ENCODE measurements around the gene GATAD2B.
"Not testable (repeated sequence)": the region's sequence is repeated elsewhere in the genome, so short reads cannot be mapped to it uniquely, and the experiment has no call there.

The GATAD2B gene

DNA sequence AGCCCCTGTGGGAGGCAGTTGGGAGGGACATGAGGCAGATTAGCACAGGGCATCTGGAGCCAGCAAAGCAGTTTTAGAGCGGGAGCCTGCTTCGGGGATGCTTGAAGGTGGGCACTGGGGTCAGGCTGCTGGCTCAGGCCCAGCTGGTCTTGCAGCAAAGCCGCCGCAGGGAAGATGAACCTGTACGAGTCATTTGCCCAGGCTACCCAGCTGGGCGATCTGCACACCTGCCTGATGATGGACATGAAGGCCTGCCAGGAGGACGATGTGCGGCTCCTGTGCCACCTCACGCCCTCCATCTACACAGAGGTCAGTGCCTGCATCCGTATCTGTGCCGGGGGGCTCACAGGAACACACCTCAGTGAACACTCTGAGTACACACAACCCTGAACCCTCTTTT is 155.3 kb downstream of the GATAD2B start:
- H2BK120ac ChIP-seq (ENCODE audit: low read depth, low read length): no peak overlapping the region
- no peak overlapping the region for H2BK5ac ChIP-seq (ENCODE audit: low read length)
- H2AK5ac ChIP-seq (ENCODE audit: low read length): no peak overlapping the region
- no peak overlapping the region for H3K9ac ChIP-seq (ENCODE audit: low read length)
- no peak for DNase-seq
- peaks cover 33% of the 10 kb centered on the region for H3K36me3 ChIP-seq (ENCODE audit: control insufficient read depth, insufficient read depth, low read length)
- H3K4me3 ChIP-seq (ENCODE audit: low read length): no peak overlapping the region
- H3K79me2 ChIP-seq (ENCODE audit: control insufficient read depth, insufficient read depth, low read length): no peaks in the 10 kb centered on the region
- no peak overlapping the region for H2BK15ac ChIP-seq (replicated peaks; ENCODE audit: low read depth)
- no peaks in the 10 kb centered on the region for H3K27me3 ChIP-seq (ENCODE audit: insufficient read depth, low read length, poor library complexity)
- H3K4me1 ChIP-seq (ENCODE audit: control insufficient read depth, low read depth, low read length): no peaks in the 10 kb centered on the region
- no peaks in the 10 kb centered on the region for H3K79me1 ChIP-seq (ENCODE audit: low read length)
- H4K8ac ChIP-seq (ENCODE audit: low read depth, low read length): no peak overlapping the region
- H3K4me2 ChIP-seq (ENCODE audit: low read length): no peak overlapping the region
- H3K18ac ChIP-seq (ENCODE audit: low read length): no peak overlapping the region
- no CpG with 5 or more reads among the region's 11 CpGs for WGBS (ENCODE audit: extremely low coverage, insufficient coverage, low lambda C conversion rate)
- H3K56ac ChIP-seq (ENCODE audit: low read length): no peak overlapping the region
- H3K27ac ChIP-seq (ENCODE audit: low read depth, low read length): no peak overlapping the region
- no peak overlapping the region for H3K23ac ChIP-seq (ENCODE audit: low read length)
- H4K5ac ChIP-seq (ENCODE audit: low read length): no peak overlapping the region
- no peak overlapping the region for H3K4ac ChIP-seq (ENCODE audit: low read depth, low read length)

DNA sequence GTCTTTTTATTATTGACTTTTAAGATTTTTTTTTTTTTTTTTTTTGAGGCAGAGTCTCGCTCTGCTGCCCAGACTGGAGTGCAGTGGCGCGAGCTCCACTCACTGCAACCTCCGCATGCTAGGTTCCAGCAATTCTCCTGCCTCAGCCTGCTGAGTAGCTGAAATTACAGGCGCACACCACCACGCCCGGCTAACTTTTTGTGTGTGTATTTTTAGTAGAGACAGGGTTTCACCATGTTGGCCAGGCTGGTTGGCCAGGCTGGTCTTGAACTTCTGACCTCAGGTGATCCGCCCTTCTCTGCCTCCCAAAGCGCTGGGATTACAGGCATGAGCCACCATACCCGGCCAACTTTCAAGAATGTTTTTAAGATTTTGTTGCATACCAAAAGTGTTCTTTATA is 156.1 kb downstream of the GATAD2B start:
- H3K36me3 ChIP-seq (ENCODE audit: control insufficient read depth, insufficient read depth, low read length): peaks cover 29% of the 10 kb centered on the region

DNA sequence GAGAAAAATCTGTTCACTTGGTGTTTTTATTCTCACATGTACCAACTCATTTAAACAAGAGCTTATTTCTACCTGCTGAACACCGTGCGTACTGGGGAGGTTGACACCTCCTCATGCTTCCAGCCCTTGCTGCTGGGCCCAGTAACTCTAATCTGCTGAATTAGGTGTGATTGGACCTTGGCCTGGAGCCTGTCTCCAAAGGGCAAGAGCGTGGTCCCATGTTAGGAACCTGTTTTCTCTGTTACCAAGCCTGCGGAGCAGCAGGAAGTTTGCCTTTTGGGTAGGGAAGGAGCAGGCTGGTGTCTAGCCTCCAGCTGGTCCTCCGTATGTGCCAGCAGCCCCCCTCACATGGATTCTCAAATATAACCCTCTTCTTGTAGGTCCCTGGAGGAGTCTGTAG is 158.5 kb downstream of the GATAD2B start:
- Histone ChIP-seq H3K36me3 (ENCODE audit: control insufficient read depth, insufficient read depth, low read length) (peaks cover 26% of the 10 kb centered on the region), H3K27me3 (ENCODE audit: insufficient read depth, low read length, poor library complexity) (no peaks in the 10 kb centered on the region), H3K4me2 (ENCODE audit: low read length) (no peak overlapping the region), H3K79me2 (ENCODE audit: control insufficient read depth, insufficient read depth, low read length) (no peaks in the 10 kb centered on the region), H3K4me3 (ENCODE audit: low read length) (no peak overlapping the region), H3K4me1 (ENCODE audit: control insufficient read depth, low read depth, low read length) (no peaks in the 10 kb centered on the region), H4K8ac (ENCODE audit: low read depth, low read length) (no peak overlapping the region), H3K18ac (ENCODE audit: low read length) (no peak overlapping the region), H2BK120ac (ENCODE audit: low read depth, low read length) (no peak overlapping the region), H4K5ac (ENCODE audit: low read length) (no peak overlapping the region), H3K79me1 (ENCODE audit: low read length) (no peaks in the 10 kb centered on the region), H3K56ac (ENCODE audit: low read length) (no peak overlapping the region), H3K9ac (ENCODE audit: low read length) (no peak overlapping the region), H3K27ac (ENCODE audit: low read depth, low read length) (no peak overlapping the region), H2BK15ac (replicated peaks; ENCODE audit: low read depth) (no peak overlapping the region), H3K4ac (ENCODE audit: low read depth, low read length) (no peak overlapping the region), H3K23ac (ENCODE audit: low read length) (no peak overlapping the region), H2BK5ac (ENCODE audit: low read length) (no peak overlapping the region), H2AK5ac (ENCODE audit: low read length) (no peak overlapping the region)
- WGBS (ENCODE audit: extremely low coverage, insufficient coverage, low lambda C conversion rate): no CpG with 5 or more reads among the region's 5 CpGs
- DNase-seq: no peak

More for the DNA sequence above, 156.1 kb downstream of the GATAD2B start:
- not testable (repeated sequence) for DNase-seq; H2BK5ac ChIP-seq (ENCODE audit: low read length); H3K9ac ChIP-seq (ENCODE audit: low read length); H4K8ac ChIP-seq (ENCODE audit: low read depth, low read length); H3K23ac ChIP-seq (ENCODE audit: low read length); H3K4me2 ChIP-seq (ENCODE audit: low read length); H3K79me2 ChIP-seq (ENCODE audit: control insufficient read depth, insufficient read depth, low read length); H3K18ac ChIP-seq (ENCODE audit: low read length); H3K4me1 ChIP-seq (ENCODE audit: control insufficient read depth, low read depth, low read length); H3K56ac ChIP-seq (ENCODE audit: low read length); H3K27ac ChIP-seq (ENCODE audit: low read depth, low read length); H2AK5ac ChIP-seq (ENCODE audit: low read length); H2BK15ac ChIP-seq (replicated peaks; ENCODE audit: low read depth); H3K79me1 ChIP-seq (ENCODE audit: low read length); H2BK120ac ChIP-seq (ENCODE audit: low read depth, low read length); H3K4me3 ChIP-seq (ENCODE audit: low read length); H3K27me3 ChIP-seq (ENCODE audit: insufficient read depth, low read length, poor library complexity); H4K5ac ChIP-seq (ENCODE audit: low read length); H3K4ac ChIP-seq (ENCODE audit: low read depth, low read length)
- WGBS (ENCODE audit: extremely low coverage, insufficient coverage, low lambda C conversion rate): no CpG with 5 or more reads among the region's 10 CpGs

DNA sequence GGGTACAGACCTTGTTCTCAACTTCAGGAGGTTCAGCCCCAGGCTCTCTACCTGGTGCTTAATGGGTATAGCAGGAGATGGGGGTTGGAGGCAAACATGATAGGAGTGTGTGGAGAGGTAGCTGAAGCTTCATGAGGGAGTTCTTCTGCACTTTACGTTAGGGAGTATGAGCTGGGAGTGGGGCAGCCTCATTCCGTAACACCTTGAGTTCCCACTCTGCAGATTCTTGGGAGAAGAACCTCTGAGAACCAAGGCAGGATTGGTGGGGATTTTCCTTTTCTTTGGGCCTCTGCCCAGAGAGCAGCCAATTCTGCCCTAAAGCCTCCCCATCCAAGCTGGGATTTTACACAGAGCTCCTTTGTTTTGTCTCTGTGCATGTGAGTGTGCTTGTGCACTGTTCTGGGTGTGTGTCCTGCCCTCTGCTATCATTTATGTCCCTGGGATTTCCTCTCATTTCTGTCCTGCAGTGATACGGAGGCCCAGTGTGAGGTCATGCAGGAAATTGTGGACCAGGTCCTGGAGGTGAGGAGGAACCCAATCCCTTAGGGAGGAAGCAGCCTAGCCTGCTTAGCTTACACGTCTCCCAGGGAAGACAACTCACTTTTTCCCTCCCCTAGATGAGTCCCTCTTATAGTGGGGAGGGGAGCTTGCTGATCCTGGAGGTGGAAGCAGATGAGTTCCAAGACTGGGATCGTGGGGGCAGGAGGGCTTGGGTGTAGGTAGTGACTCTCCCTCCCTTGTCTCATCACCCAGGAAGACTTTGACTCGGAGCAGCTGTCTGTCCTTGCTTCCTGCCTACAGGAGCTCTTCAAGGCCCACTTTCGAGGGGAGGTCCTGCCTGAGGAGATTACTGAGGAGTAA is 159.2 kb downstream of the GATAD2B start:
- Histone ChIP-seq H2BK15ac (replicated peaks; ENCODE audit: low read depth) (no peak overlapping the region), H3K56ac (ENCODE audit: low read length) (no peak overlapping the region), H4K8ac (ENCODE audit: low read depth, low read length) (no peak overlapping the region), H2BK120ac (ENCODE audit: low read depth, low read length) (no peak overlapping the region), H3K4ac (ENCODE audit: low read depth, low read length) (no peak overlapping the region), H2BK5ac (ENCODE audit: low read length) (no peak overlapping the region), H3K79me2 (ENCODE audit: control insufficient read depth, insufficient read depth, low read length) (no peaks in the 10 kb centered on the region), H3K27ac (ENCODE audit: low read depth, low read length) (no peak overlapping the region), H3K79me1 (ENCODE audit: low read length) (no peaks in the 10 kb centered on the region), H3K4me2 (ENCODE audit: low read length) (no peak overlapping the region), H2AK5ac (ENCODE audit: low read length) (no peak overlapping the region), H3K4me1 (ENCODE audit: control insufficient read depth, low read depth, low read length) (no peaks in the 10 kb centered on the region), H3K4me3 (ENCODE audit: low read length) (no peak overlapping the region), H3K23ac (ENCODE audit: low read length) (no peak overlapping the region), H3K18ac (ENCODE audit: low read length) (no peak overlapping the region), H4K5ac (ENCODE audit: low read length) (no peak overlapping the region), H3K36me3 (ENCODE audit: control insufficient read depth, insufficient read depth, low read length) (peaks cover 26% of the 10 kb centered on the region), H3K27me3 (ENCODE audit: insufficient read depth, low read length, poor library complexity) (no peaks in the 10 kb centered on the region), H3K9ac (ENCODE audit: low read length) (no peak overlapping the region)
- no peak for DNase-seq
- WGBS (ENCODE audit: extremely low coverage, insufficient coverage, low lambda C conversion rate): no CpG with 5 or more reads among the region's 7 CpGs

DNA sequence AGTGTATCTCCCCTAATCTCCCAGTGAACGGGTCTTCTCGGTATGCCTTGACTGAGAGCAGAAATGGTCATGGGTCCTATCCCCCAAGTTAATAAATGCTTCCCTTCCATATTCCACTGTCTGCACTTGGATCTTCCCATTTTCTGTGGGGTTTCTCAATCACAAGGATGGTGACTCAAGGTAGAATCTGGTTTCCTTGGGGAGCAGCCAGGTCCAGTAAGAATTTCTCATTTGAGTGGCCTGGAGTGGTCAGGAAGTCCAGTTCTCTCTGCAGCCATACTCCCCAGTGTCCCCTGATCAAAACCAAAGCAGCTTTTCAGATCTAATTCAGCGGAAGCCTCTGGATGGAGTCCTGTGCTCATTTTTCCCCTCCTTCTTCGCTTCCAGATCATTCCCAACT is 162.3 kb downstream of the GATAD2B start:
- WGBS (ENCODE audit: extremely low coverage, insufficient coverage, low lambda C conversion rate): no CpG with 5 or more reads among the region's 4 CpGs
- H3K56ac ChIP-seq (ENCODE audit: low read length): no peak overlapping the region
- H4K8ac ChIP-seq (ENCODE audit: low read depth, low read length): no peak overlapping the region
- no peak for DNase-seq
- no peak overlapping the region for H3K9ac ChIP-seq (ENCODE audit: low read length)
- no peak overlapping the region for H3K4me2 ChIP-seq (ENCODE audit: low read length)
- H3K4me3 ChIP-seq (ENCODE audit: low read length): no peak overlapping the region
- H3K36me3 ChIP-seq (ENCODE audit: control insufficient read depth, insufficient read depth, low read length): peaks cover 18% of the 10 kb centered on the region
- no peak overlapping the region for H4K5ac ChIP-seq (ENCODE audit: low read length)
- no peaks in the 10 kb centered on the region for H3K79me2 ChIP-seq (ENCODE audit: control insufficient read depth, insufficient read depth, low read length)
- H2BK5ac ChIP-seq (ENCODE audit: low read length): no peak overlapping the region
- no peak overlapping the region for H3K27ac ChIP-seq (ENCODE audit: low read depth, low read length)
- no peaks in the 10 kb centered on the region for H3K27me3 ChIP-seq (ENCODE audit: insufficient read depth, low read length, poor library complexity)
- no peak overlapping the region for H3K23ac ChIP-seq (ENCODE audit: low read length)
- no peak overlapping the region for H2AK5ac ChIP-seq (ENCODE audit: low read length)
- H3K79me1 ChIP-seq (ENCODE audit: low read length): no peaks in the 10 kb centered on the region
- no peak overlapping the region for H3K4ac ChIP-seq (ENCODE audit: low read depth, low read length)
- no peaks in the 10 kb centered on the region for H3K4me1 ChIP-seq (ENCODE audit: control insufficient read depth, low read depth, low read length)
- no peak overlapping the region for H3K18ac ChIP-seq (ENCODE audit: low read length)
- H2BK15ac ChIP-seq (replicated peaks; ENCODE audit: low read depth): no peak overlapping the region
- H2BK120ac ChIP-seq (ENCODE audit: low read depth, low read length): no peak overlapping the region

Data from mesendoderm (in vitro differentiated cells).